ENCODE measurements around the gene CEP68. TPM values are rescaled to one million over a fixed set of nuclear protein-coding genes. Genes with fewer than 3 reads are reported as not detected.

Gene CEP68
- total RNA-seq, 4 donors from 2014 or later, result 19.8 to 34.1 (median 27.5) TPM

GRCh38 chr2:65079017-65079416 is 22.8 kb downstream of the CEP68 start:
- no peak overlapping the region for H3K4me3 ChIP-seq (replicated peaks in 1 of 3)
- H3K9me3 ChIP-seq, result no peaks in the 10 kb centered on the region
- peaks cover 16 to 31% of the 10 kb centered on the region in 2 donors for H3K36me3 ChIP-seq
- H3K27me3 ChIP-seq, result no peaks in the 10 kb centered on the region
- intact Hi-C loops (cut with DNase I), result no loop called here
- WGBS, 2 donors, result 97 to 100% methylated on average over 6 of the region's 6 CpGs
- no peak for TF ChIP-seq POLR2A (IDR thresholded peaks at IDR 0.05)
- TF ChIP-seq CTCF (IDR thresholded peaks at IDR 0.05), result no peak
- peak overlapping the region in 1 of 3 donors; percentile 41 for H3K27ac ChIP-seq
- no peak for DNase-seq
- peaks cover 29 to 40% of the 10 kb centered on the region in 2 donors for H3K4me1 ChIP-seq

GRCh38 chr2:65081232-65081685 is 25.0 kb downstream of the CEP68 start:
- Histone ChIP-seq H3K27me3 (no peaks in the 10 kb centered on the region), H3K4me3 (replicated peaks in 1 of 3) (no peak overlapping the region), H3K4me1 (peaks cover 15 to 20% of the 10 kb centered on the region in 2 donors), H3K27ac (peak overlapping the region in 1 of 3 donors; percentile 8), H3K9me3 (no peaks in the 10 kb centered on the region), H3K36me3 (peaks cover 25 to 44% of the 10 kb centered on the region in 2 donors)
- WGBS, 2 donors, result 74 to 80% methylated on average over 4 of the region's 4 CpGs
- intact Hi-C loops (cut with DNase I), result no loop called here
- TF ChIP-seq CTCF (IDR thresholded peaks at IDR 0.05), result no peak
- no peak for TF ChIP-seq POLR2A (IDR thresholded peaks at IDR 0.05)
- no peak for DNase-seq

GRCh38 chr2:65085148-65085547 is 28.9 kb downstream of the CEP68 start:
- H3K4me1 ChIP-seq, result peaks cover 9 to 11% of the 10 kb centered on the region in 2 donors
- intact Hi-C loops (cut with DNase I), result no loop called here
- H3K4me3 ChIP-seq (replicated peaks in 1 of 3), result no peak overlapping the region
- no peaks in the 10 kb centered on the region for H3K27me3 ChIP-seq
- no peaks in the 10 kb centered on the region for H3K9me3 ChIP-seq
- no peak for DNase-seq
- peaks cover 28 to 37% of the 10 kb centered on the region in 2 donors for H3K36me3 ChIP-seq
- no peak overlapping the region for H3K27ac ChIP-seq
- no peak for TF ChIP-seq CTCF (IDR thresholded peaks at IDR 0.05)
- no peak for TF ChIP-seq POLR2A (IDR thresholded peaks at IDR 0.05)
- WGBS, 2 donors, result 97 to 100% methylated on average over 3 of the region's 3 CpGs

GRCh38 chr2:65092791-65093190 is 36.6 kb downstream of the CEP68 start:
- peaks cover under 1 to 10% of the 10 kb centered on the region in 2 donors for H3K4me1 ChIP-seq
- H3K27ac ChIP-seq, result no peak overlapping the region
- intact Hi-C loops (cut with DNase I), result no loop called here
- H3K36me3 ChIP-seq, result peaks cover 9 to 27% of the 10 kb centered on the region in 2 donors
- TF ChIP-seq POLR2A (IDR thresholded peaks at IDR 0.05), result no peak
- TF ChIP-seq CTCF (IDR thresholded peaks at IDR 0.05), result no peak
- H3K27me3 ChIP-seq, result no peaks in the 10 kb centered on the region
- WGBS, 2 donors, result 81 to 89% methylated on average over 4 of the region's 4 CpGs
- DNase-seq, result no peak
- H3K4me3 ChIP-seq (replicated peaks in 1 of 3), result no peak overlapping the region
- no peaks in the 10 kb centered on the region for H3K9me3 ChIP-seq

GRCh38 chr2:65093211-65093610 is 37.0 kb downstream of the CEP68 start:
- Histone ChIP-seq H3K4me1 (peaks cover 5 to 10% of the 10 kb centered on the region in 2 donors), H3K36me3 (peaks cover 8 to 23% of the 10 kb centered on the region in 2 donors), H3K4me3 (replicated peaks in 1 of 3) (no peak overlapping the region), H3K9me3 (no peaks in the 10 kb centered on the region), H3K27me3 (no peaks in the 10 kb centered on the region), H3K27ac (no peak overlapping the region)
- intact Hi-C loops (cut with DNase I), result no loop called here
- TF ChIP-seq CTCF (IDR thresholded peaks at IDR 0.05), result no peak
- TF ChIP-seq POLR2A (IDR thresholded peaks at IDR 0.05), result no peak
- DNase-seq, result no peak
